LNCaP clone FGC (cell line): ENCODE data around the gene TOR4A.

Experiments
- DNase-seq: peaks from one replicate; pipeline ENCODE4 v3.0.0-alpha.2; 2011; ENCODE audit warnings: low read depth
- H3K4me3 ChIP-seq: 2 replicates; pipeline ENCODE4 v1.5.1; 2011; ENCODE audit warnings: mild to moderate bottlenecking, low read depth, low read length, control low read depth
- CTCF ChIP-seq: IDR thresholded peaks from 2 replicates; pipeline ENCODE4 v1.5.1; 2012; ENCODE audit warnings: mild to moderate bottlenecking; ENCODE audit not compliant: control insufficient read depth, insufficient read depth; ENCODE audit errors: extremely low read depth

TOR4A gene

GRCh38 chr9:137271696-137272076 lies 5.8 kb upstream of the TOR4A start:
- DNase-seq = no peak
- no peak overlapping the region for H3K4me3 ChIP-seq
- TF ChIP-seq CTCF = no peak

- DNase-seq = no peak
- H3K4me3 ChIP-seq = no peak overlapping the region
- no peak for TF ChIP-seq CTCF
Observed at GRCh38 chr9:137272241-137273094, 5.1 kb upstream of the TOR4A start.

- no peak for TF ChIP-seq CTCF
- H3K4me3 ChIP-seq = peak overlapping the region; percentile 35
- DNase-seq = no peak
Observed at GRCh38 chr9:137273095-137273490, 4.4 kb upstream of the TOR4A start.

- peak; percentile 56 for DNase-seq
- peak overlapping the region; percentile 35 for H3K4me3 ChIP-seq
- TF ChIP-seq CTCF = no peak
Observed at GRCh38 chr9:137273611-137274320, 3.8 kb upstream of the TOR4A start.

- TF ChIP-seq CTCF = no peak
- H3K4me3 ChIP-seq = no peak overlapping the region
- no peak for DNase-seq
Observed at GRCh38 chr9:137275203-137275587, 2.3 kb upstream of the TOR4A start.

- TF ChIP-seq CTCF = no peak
- H3K4me3 ChIP-seq = no peak overlapping the region
- no peak for DNase-seq
Observed at GRCh38 chr9:137275588-137276472, 1.7 kb upstream of the TOR4A start.
